CD8-positive, alpha-beta memory T cell (primary cell): Measurements from ENCODE around the gene PTK7. TPM values are rescaled to one million over a fixed set of nuclear protein-coding genes. Genes with fewer than 3 reads are reported as not detected.
A peak's percentile ranks its signal among the peaks of the same experiment; 100 is the strongest.

Experiments used
- CTCF ChIA-PET: fragments of 350-600 bp; sonication (Branson Sonifier 250); formaldehyde crosslinking; loops from one replicate; lab custom pipeline; 2021; ENCODE audit warnings: antibody characterized with exemption; lab: Charles Lee
- POLR2A ChIA-PET: fragments of 350-600 bp; sonication (Branson Sonifier 250); formaldehyde crosslinking; loops from one replicate; lab custom pipeline; 2021; ENCODE audit warnings: antibody characterized with exemption; lab: Charles Lee
- DNase-seq, 5 donors: peaks; one replicate each; pipeline versions ENCODE4 v3.0.0 to v3.0.0-alpha.2; 2020 to 2022; ENCODE audit warnings: mixed read lengths in 1 of 5
- H3K27ac ChIP-seq: one replicate; pipeline ENCODE4 v1.7.0; 2013; ENCODE audit warnings: low read depth, mild to moderate bottlenecking, low read length, moderate library complexity
- H3K27me3 ChIP-seq: 2 replicates; pipeline ENCODE4 v1.7.0; 2013; ENCODE audit warnings: low read length, mild to moderate bottlenecking; ENCODE audit not compliant: insufficient read depth, poor library complexity, severe bottlenecking
- H3K36me3 ChIP-seq: 2 replicates; pipeline ENCODE4 v1.7.0; 2013; ENCODE audit warnings: mild to moderate bottlenecking, low read length, moderate library complexity; ENCODE audit not compliant: insufficient read depth
- H3K4me1 ChIP-seq: 2 replicates; pipeline ENCODE4 v1.7.0; 2013; ENCODE audit warnings: mild to moderate bottlenecking, low read length, moderate library complexity; ENCODE audit not compliant: insufficient read depth
- H3K4me3 ChIP-seq: 2 replicates; pipeline ENCODE4 v1.7.0; 2013; ENCODE audit warnings: mild to moderate bottlenecking, low read length
- H3K9me3 ChIP-seq: 2 replicates; pipeline ENCODE4 v1.7.0; 2013; ENCODE audit warnings: mild to moderate bottlenecking, low read length
- H3K27ac Mint-ChIP-seq, 8 donors: one replicate each; pipeline ENCODE4 v1.8.0; 2020 to 2021; ENCODE audit warnings: mixed read lengths in 8 of 8, mild to moderate bottlenecking in 6 of 8, inconsistent platforms in 3 of 8, moderate library complexity in 3 of 8
- H3K27me3 Mint-ChIP-seq, 2 donors: one replicate each; pipeline ENCODE4 v1.8.0; 2020 to 2021; ENCODE audit warnings: mixed read lengths in 2 of 2, mild to moderate bottlenecking in 1 of 2, moderate library complexity in 1 of 2
- H3K36me3 Mint-ChIP-seq, 3 donors: one replicate each; pipeline ENCODE4 v1.8.0; 2020 to 2021; ENCODE audit warnings: mixed read lengths in 3 of 3, inconsistent platforms in 1 of 3, mild to moderate bottlenecking in 1 of 3
- H3K4me1 Mint-ChIP-seq, 3 donors: one replicate each; pipeline ENCODE4 v1.8.0; 2020 to 2021; ENCODE audit warnings: mixed read lengths in 3 of 3, inconsistent platforms in 1 of 3, mild to moderate bottlenecking in 1 of 3
- H3K4me3 Mint-ChIP-seq, 7 donors: one replicate each; pipeline ENCODE4 v1.8.0; 2020 to 2021; ENCODE audit warnings: mixed read lengths in 7 of 7, mild to moderate bottlenecking in 6 of 7, moderate library complexity in 4 of 7, inconsistent platforms in 2 of 7
- H3K9me3 Mint-ChIP-seq, 5 donors: one replicate each; pipeline ENCODE4 v1.8.0; 2020 to 2022; ENCODE audit warnings: mixed read lengths in 5 of 5, mild to moderate bottlenecking in 3 of 5, moderate library complexity in 2 of 5, inconsistent platforms in 1 of 5
- polyA plus RNA-seq: library from polyadenylated mRNA; unstranded; fragments of 300-500 nt; fragmentation: Illumina TruSeq; gene quantifications from one replicate; pipeline ENCODE4 v1.2.3, GENCODE V29; 2021
- total RNA-seq, 2 experiments: library from RNA; stranded (reverse); gene quantifications; one replicate each; pipeline ENCODE4 v1.2.3, GENCODE V29; 2021

Gene PTK7
- total and polyA plus RNA-seq, 3 experiments from 2014 or later: 1.6 to 1.9 (median 1.6) TPM

DNA sequence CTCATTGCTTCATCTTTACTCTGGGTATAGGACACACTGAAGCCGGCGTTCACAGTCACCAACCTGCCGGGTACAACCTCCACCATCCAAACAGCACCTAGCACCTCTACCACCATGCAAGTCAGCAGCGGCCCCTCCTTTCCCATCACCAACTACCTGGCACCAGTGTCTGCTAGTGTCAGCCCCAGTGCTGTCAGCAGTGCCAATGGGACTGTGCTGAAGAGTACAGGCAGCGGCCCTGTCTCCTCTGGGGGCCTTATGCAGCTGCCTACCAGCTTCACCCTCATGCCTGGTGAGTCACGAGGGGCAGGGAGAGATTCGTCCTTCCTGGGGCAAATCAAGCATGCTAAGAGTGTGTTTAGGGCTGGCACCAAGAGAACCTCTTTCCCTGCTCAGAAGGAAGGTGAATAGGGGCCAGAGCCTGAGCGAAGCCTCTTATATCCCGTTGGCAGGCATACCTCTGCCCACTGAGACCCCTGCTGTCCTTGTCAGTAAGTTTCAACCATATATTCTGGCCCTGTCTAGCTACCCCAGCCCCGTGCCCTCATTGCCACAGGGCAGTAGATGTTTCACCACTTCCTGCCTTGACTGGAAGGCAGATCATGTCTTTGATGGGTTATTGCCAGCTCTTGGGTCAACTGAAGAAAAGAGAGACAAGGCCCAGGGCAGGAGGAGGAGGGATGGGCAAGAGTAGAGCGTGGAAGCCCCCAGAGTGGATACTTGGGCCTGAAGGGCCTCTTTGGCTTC lies 99.7 kb downstream of the PTK7 start:
- Mint-ChIP-seq H3K36me3 (peaks cover 4 to 53% (median 7%) of the 10 kb centered on the region in 3 donors), H3K27ac (peak overlapping the region; percentile 70 to 98 (median 95)), H3K4me1 (peaks cover 34 to 47% (median 38%) of the 10 kb centered on the region in 3 donors), H3K27me3 (no peaks in the 10 kb centered on the region), H3K4me3 (peak overlapping the region in 1 of 7 donors; percentile 19), H3K9me3 (no peaks in the 10 kb centered on the region)
- POLR2A ChIA-PET: no interaction called here
- CTCF ChIA-PET: interaction anchor here (1.0 to 4.8 kb wide), 4 partner anchors 10 to 222 kb away, joined by 3 to 22 read pairs (median 4); partner anchors contain the start of gene DNPH1
- no peak for DNase-seq
- peaks cover 28% of the 10 kb centered on the region for H3K36me3 ChIP-seq
- H3K4me1 ChIP-seq: peaks cover 31% of the 10 kb centered on the region
- H3K27ac ChIP-seq: no peak overlapping the region
- no peaks in the 10 kb centered on the region for H3K9me3 ChIP-seq
- no peaks in the 10 kb centered on the region for H3K27me3 ChIP-seq
- no peak overlapping the region for H3K4me3 ChIP-seq

DNA sequence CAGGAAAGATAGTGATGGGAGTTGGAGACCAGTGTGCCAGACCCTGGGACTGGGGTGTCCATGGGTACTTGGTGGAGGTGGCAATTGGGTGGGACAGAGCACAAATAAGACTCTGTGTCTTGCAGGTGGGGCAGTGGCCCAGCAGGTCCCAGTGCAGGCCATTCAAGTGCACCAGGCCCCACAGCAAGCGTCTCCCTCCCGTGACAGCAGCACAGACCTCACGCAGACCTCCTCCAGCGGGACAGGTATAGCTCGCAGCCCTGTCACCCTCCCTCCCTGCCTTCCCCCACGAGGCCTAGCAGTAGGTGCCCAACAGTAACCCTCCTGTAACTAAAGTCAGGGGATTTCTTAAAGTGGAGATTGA lies 100.3 kb downstream of the PTK7 start:
- Histone ChIP-seq H3K36me3 (peaks cover 28% of the 10 kb centered on the region), H3K27me3 (no peaks in the 10 kb centered on the region), H3K27ac (no peak overlapping the region), H3K4me1 (peaks cover 36% of the 10 kb centered on the region), H3K4me3 (no peak overlapping the region), H3K9me3 (no peaks in the 10 kb centered on the region)
- Mint-ChIP-seq H3K9me3 (no peaks in the 10 kb centered on the region), H3K27me3 (no peaks in the 10 kb centered on the region), H3K4me1 (peaks cover 36 to 50% (median 41%) of the 10 kb centered on the region in 3 donors), H3K36me3 (peaks cover 4 to 55% (median 7%) of the 10 kb centered on the region in 3 donors), H3K4me3 (no peak overlapping the region), H3K27ac (peak overlapping the region in 6 of 8 donors; percentile 55 to 95 (median 76))
- POLR2A ChIA-PET: no interaction called here
- DNase-seq: no peak
- CTCF ChIA-PET: no interaction called here

DNA sequence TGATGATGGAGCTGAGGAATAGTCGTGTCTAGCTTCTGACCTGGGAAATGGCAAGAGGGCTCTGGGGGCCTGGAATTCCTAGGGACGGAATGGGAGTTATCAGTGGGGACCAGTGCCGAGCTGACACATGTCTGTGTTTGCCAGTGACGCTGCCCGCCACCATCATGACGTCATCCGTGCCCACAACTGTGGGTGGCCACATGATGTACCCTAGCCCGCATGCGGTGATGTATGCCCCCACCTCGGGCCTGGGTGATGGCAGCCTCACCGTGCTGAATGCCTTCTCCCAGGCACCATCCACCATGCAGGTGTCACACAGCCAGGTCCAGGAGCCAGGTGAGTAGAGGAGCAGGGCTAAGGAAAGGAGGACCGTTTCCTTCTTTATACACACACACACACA lies 102.0 kb downstream of the PTK7 start:
- Mint-ChIP-seq H3K9me3 (no peaks in the 10 kb centered on the region), H3K4me3 (peak overlapping the region in 1 of 7 donors; percentile 54)
- POLR2A ChIA-PET: no interaction called here

DNA sequence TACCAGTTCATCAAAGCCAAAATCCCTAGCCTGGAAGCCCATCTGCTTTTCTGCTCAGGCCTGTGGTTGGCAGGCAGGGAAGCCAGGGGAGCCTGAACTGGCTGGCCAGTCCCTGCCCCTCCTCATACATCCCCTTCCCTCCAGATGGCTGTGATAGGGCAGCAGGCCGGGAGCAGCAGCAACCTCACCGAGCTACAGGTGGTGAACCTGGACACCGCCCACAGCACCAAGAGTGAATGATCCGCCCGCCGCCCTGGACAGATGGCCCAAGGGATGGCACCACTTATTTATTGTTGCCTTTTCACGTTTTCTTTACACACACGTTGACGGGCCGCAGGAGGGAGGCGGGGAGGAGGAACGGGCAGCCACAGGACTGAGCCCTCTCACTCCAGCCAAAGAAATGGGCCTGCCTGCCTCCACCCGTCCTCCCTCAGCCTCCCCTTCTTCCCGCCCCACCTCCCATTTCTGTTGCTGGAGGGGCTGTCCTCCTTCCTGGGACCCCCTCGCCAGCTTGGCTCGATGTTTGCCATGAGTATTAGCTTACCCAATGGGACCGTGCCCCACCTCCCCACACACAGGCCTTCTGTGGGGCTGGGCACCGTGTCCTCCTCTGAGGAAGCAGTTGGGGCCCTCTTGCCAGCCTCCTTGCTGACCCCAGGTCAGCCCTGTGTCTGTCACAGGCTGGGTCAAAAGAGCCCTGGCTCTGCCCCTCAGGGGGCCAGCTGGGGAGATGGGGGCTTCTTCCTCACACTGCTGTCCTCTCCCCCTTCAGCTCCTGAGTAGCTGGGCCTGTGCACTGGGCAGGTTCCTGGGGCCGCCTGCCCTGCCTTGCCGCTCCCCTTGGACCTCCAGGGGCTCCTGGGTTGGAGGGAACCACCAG lies 103.1 kb downstream of the PTK7 start:
- peak overlapping the region in 1 of 7 donors; percentile 23 for H3K4me3 Mint-ChIP-seq
- ChIA-PET CTCF (interaction anchor here (1.8 to 2.4 kb wide), 2 partner anchors 7 to 50 kb away, joined by 4 to 9 read pairs; partner anchors contain the start of gene DNPH1), POLR2A (interaction anchor here (0.6 kb wide), 1 partner anchor 1068 kb away, joined by 3 read pairs; the partner anchor contains the start of gene HSP90AB1)
- H3K4me1 Mint-ChIP-seq: peaks cover 39 to 55% (median 45%) of the 10 kb centered on the region in 3 donors
- no peaks in the 10 kb centered on the region for H3K27me3 ChIP-seq
- H3K36me3 ChIP-seq: peaks cover 28% of the 10 kb centered on the region
- DNase-seq: no peak
- H3K4me1 ChIP-seq: peaks cover 40% of the 10 kb centered on the region
- H3K9me3 Mint-ChIP-seq: no peaks in the 10 kb centered on the region
- peaks cover 4 to 58% (median 7%) of the 10 kb centered on the region in 3 donors for H3K36me3 Mint-ChIP-seq
- H3K27ac ChIP-seq: no peak overlapping the region
- H3K27me3 Mint-ChIP-seq: peaks cover 0 to 2% of the 10 kb centered on the region in 2 donors
- H3K27ac Mint-ChIP-seq: peak overlapping the region in 3 of 8 donors; percentile 60 to 79 (median 65)
- no peak overlapping the region for H3K4me3 ChIP-seq
- H3K9me3 ChIP-seq: no peaks in the 10 kb centered on the region

More for the DNA sequence above, 102.0 kb downstream of the PTK7 start:
- no peak overlapping the region for H3K4me3 ChIP-seq
- CTCF ChIA-PET: no interaction called here
- Mint-ChIP-seq H3K27me3 (peaks cover 0 to 2% of the 10 kb centered on the region in 2 donors), H3K27ac (peak overlapping the region in 3 of 8 donors; percentile 50 to 79 (median 60)), H3K4me1 (peaks cover 40 to 55% (median 46%) of the 10 kb centered on the region in 3 donors), H3K36me3 (peaks cover 4 to 54% (median 7%) of the 10 kb centered on the region in 3 donors)
- peaks cover 40% of the 10 kb centered on the region for H3K4me1 ChIP-seq
- DNase-seq: no peak
- H3K27ac ChIP-seq: no peak overlapping the region
- no peaks in the 10 kb centered on the region for H3K9me3 ChIP-seq
- H3K27me3 ChIP-seq: no peaks in the 10 kb centered on the region
- H3K36me3 ChIP-seq: peaks cover 28% of the 10 kb centered on the region

DNA sequence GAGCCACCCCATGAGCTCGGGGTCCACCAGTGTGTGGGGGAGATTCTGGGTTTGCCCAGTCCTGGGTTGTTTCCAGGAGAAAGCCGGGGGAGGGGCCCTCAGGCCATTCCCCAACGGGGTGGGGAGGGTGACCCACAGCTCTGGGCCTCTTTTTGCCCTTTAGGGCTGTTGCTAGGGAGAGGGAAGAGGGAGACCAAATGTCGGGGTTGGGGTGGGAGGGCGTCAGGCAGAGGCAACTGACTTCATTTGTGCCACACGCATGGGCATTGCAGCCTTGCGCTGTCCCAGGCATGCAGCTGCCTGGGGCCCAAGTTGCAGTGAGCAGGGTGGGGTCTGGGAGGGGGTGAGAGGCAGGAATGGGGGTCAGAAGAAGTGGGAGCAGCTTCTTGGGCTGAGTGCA lies 103.9 kb downstream of the PTK7 start:
- Mint-ChIP-seq H3K9me3 (no peaks in the 10 kb centered on the region), H3K27ac (peak overlapping the region in 1 of 8 donors; percentile 77), H3K4me3 (no peak overlapping the region), H3K27me3 (peaks cover 0 to 2% of the 10 kb centered on the region in 2 donors), H3K4me1 (peaks cover 38 to 55% (median 45%) of the 10 kb centered on the region in 3 donors), H3K36me3 (peaks cover 4 to 58% (median 7%) of the 10 kb centered on the region in 3 donors)
- no peak for DNase-seq
- H3K4me3 ChIP-seq: no peak overlapping the region
- no peaks in the 10 kb centered on the region for H3K9me3 ChIP-seq
- CTCF ChIA-PET: interaction anchor here (1.8 to 2.4 kb wide), 2 partner anchors 8 to 49 kb away, joined by 4 to 9 read pairs; partner anchors contain the start of gene DNPH1
- H3K27me3 ChIP-seq: no peaks in the 10 kb centered on the region
- no peak overlapping the region for H3K27ac ChIP-seq
- POLR2A ChIA-PET: no interaction called here
- peaks cover 40% of the 10 kb centered on the region for H3K4me1 ChIP-seq
- H3K36me3 ChIP-seq: peaks cover 28% of the 10 kb centered on the region

DNA sequence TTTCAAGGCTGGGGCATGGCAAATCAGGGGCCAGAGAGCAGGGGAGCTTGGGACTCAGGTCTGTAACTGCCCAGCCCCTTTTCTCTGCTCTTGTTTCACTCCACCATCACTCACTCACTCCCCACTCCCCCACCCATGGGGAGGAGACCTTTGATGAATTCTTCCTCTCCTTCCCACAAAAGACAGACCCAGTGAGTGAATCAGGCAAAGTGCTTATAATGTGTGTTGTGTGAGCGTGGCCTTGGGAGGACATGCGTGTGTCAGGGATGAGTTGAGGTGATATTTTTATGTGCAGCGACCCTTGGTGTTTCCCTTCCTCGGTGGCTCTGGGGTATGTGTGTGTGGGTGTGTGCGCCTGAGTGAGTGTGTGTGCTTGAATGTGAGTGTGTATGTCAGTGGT lies 104.9 kb downstream of the PTK7 start:
- ChIA-PET POLR2A (no interaction called here), CTCF (interaction anchor here (1.3 to 2.4 kb wide), 3 partner anchors 9 to 48 kb away, joined by 4 to 9 read pairs (median 6); partner anchors contain the start of gene DNPH1)
- H3K9me3 ChIP-seq: no peaks in the 10 kb centered on the region
- Mint-ChIP-seq H3K36me3 (peaks cover 4 to 58% (median 8%) of the 10 kb centered on the region in 3 donors), H3K4me1 (peaks cover 41 to 54% (median 46%) of the 10 kb centered on the region in 3 donors), H3K9me3 (no peaks in the 10 kb centered on the region), H3K27ac (peak overlapping the region in 7 of 8 donors; percentile 74 to 98 (median 96)), H3K27me3 (peaks cover 0 to 2% of the 10 kb centered on the region in 2 donors), H3K4me3 (peak overlapping the region; percentile 91 to 97 (median 96))
- H3K27ac ChIP-seq: peak overlapping the region; percentile 70
- no peaks in the 10 kb centered on the region for H3K27me3 ChIP-seq
- DNase-seq: no peak
- no peak overlapping the region for H3K4me3 ChIP-seq
- H3K4me1 ChIP-seq: peaks cover 45% of the 10 kb centered on the region
- H3K36me3 ChIP-seq: peaks cover 21% of the 10 kb centered on the region

DNA sequence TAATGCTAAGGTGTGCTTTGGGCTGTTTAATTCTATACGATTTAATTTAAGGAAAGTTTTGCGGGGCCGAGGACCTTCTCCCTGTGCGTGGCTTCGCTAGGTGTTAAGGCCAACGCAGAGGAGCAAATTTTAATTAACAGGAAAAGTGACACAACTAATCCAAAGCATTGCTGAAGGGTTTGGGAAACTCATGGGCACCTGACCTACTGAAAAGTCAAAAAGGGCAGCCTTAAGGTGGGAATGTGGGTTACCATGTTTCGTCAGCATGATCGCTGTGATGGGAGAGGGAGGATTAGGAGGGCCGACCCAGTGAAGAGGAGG lies 105.5 kb downstream of the PTK7 start:
- Histone ChIP-seq H3K4me3 (peak overlapping the region; percentile 76), H3K27me3 (no peaks in the 10 kb centered on the region), H3K27ac (peak overlapping the region; percentile 70), H3K9me3 (no peaks in the 10 kb centered on the region), H3K36me3 (peaks cover 15% of the 10 kb centered on the region), H3K4me1 (peaks cover 51% of the 10 kb centered on the region)
- H3K9me3 Mint-ChIP-seq: no peaks in the 10 kb centered on the region
- CTCF ChIA-PET: interaction anchor here (1.3 to 2.4 kb wide), 2 partner anchors 10 to 48 kb away, joined by 6 to 9 read pairs; partner anchors contain the start of gene DNPH1
- no peak for DNase-seq
- peaks cover 44 to 57% (median 52%) of the 10 kb centered on the region in 3 donors for H3K4me1 Mint-ChIP-seq
- POLR2A ChIA-PET: interaction anchor here (1.0 to 1.7 kb wide), 4 partner anchors 9 to 202 kb away, joined by 3 to 9 read pairs (median 5); no protein-coding TSS in a partner anchor
- H3K36me3 Mint-ChIP-seq: peaks cover 9 to 58% (median 12%) of the 10 kb centered on the region in 3 donors
- peaks cover 0 to 2% of the 10 kb centered on the region in 2 donors for H3K27me3 Mint-ChIP-seq
- H3K4me3 Mint-ChIP-seq: peak overlapping the region; percentile 91 to 97 (median 96)
- H3K27ac Mint-ChIP-seq: peak overlapping the region; percentile 74 to 98 (median 96)
